ENCODE results near the gene CFAP68. TPM values are rescaled to one million over a fixed set of nuclear protein-coding genes. Genes with fewer than 3 reads are reported as not detected.
A peak's percentile ranks its signal among the peaks of the same experiment; 100 is the strongest.

CFAP68 gene
- total and polyA plus RNA-seq, 9 of the 15 experiments (the other 6 are each of a cell fraction or from before 2014, with no cell fraction given), result 22.8 to 72.3 (median 52.5) TPM

DNA sequence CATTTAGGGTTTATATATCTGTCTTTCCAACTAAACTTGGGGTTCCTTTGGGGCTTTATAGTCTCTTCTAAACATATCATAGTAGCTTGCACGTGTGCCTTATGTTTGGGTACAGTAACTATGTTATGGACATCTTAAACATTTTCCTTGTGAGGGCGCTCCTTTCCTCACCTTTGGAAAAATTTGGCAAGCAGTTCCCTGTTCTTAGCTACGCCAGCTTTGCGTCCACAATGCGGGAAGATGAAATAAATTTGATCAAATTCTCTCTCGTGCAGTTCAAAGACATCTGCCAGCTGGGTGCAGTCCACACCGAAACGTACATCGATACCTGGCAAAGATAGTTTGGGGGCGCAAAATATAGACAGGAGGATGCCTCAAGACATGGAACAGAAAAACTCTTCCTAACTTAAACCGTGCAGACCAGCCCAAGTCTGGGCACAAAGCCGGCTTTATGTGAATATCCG lies 924 bp upstream of the CFAP68 start (continued):
- TF ChIP-seq JUND (IDR thresholded peaks at IDR 0.05; ENCODE audit: borderline replicate concordance, low read depth, low read length) (0 out of 2 replicates have a peak, but pooled peaks have one; percentile 4), JUND (tag; IDR thresholded peaks at IDR 0.05; ENCODE audit: borderline replicate concordance, low read depth, low read length) (no peak), ARNT (IDR thresholded peaks at IDR 0.05) (no peak), ZNF41 (CRISPR knock-in tag; conservative IDR thresholded peaks at IDR 0.05) (no peak), MECOM (CRISPR knock-in tag; IDR thresholded peaks at IDR 0.05) (no peak), THRAP3 (IDR thresholded peaks at IDR 0.05; ENCODE audit: borderline replicate concordance) (0 out of 2 replicates have a peak, but pooled peaks have one; percentile 19), MTF1 (CRISPR knock-in tag; IDR thresholded peaks at IDR 0.05; ENCODE audit: borderline replicate concordance) (no peak), ZSCAN32 (CRISPR knock-in tag; IDR thresholded peaks at IDR 0.05) (no peak), NFE2L1 (tag; IDR thresholded peaks at IDR 0.05; ENCODE audit: borderline replicate concordance, low read depth) (no peak), HDAC2 (IDR thresholded peaks at IDR 0.05) (peak; percentile 69), HEY1 (CRISPR knock-in tag; IDR thresholded peaks at IDR 0.05; ENCODE audit: borderline replicate concordance) (no peak), FUS (optimal IDR thresholded peaks at IDR 0.05; ENCODE audit: low read depth, low read length) (no peak), CBFA2T3 (IDR thresholded peaks at IDR 0.05) (no peak)
- TF ChIP-seq, protein P1, sequence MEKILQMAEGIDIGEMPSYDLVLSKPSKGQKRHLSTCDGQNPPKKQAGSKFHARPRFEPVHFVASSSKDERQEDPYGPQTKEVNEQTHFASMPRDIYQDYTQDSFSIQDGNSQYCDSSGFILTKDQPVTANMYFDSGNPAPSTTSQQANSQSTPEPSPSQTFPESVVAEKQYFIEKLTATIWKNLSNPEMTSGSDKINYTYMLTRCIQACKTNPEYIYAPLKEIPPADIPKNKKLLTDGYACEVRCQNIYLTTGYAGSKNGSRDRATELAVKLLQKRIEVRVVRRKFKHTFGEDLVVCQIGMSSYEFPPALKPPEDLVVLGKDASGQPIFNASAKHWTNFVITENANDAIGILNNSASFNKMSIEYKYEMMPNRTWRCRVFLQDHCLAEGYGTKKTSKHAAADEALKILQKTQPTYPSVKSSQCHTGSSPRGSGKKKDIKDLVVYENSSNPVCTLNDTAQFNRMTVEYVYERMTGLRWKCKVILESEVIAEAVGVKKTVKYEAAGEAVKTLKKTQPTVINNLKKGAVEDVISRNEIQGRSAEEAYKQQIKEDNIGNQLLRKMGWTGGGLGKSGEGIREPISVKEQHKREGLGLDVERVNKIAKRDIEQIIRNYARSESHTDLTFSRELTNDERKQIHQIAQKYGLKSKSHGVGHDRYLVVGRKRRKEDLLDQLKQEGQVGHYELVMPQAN (IDR thresholded peaks at IDR 0.05; ENCODE audit: borderline replicate concordance), result peak; percentile 89
